Mesodermal cell (in vitro differentiated cells): ENCODE results near the gene SPRED2.
A peak's percentile ranks its signal among the peaks of the same experiment; 100 is the strongest.
"Not testable (repeated sequence)": the region's sequence is repeated elsewhere in the genome, so short reads cannot be mapped to it uniquely, and the experiment has no call there.

Source experiments
- H3K27ac ChIP-seq: 2 replicates; pipeline ENCODE4 v1.7.0; 2013; ENCODE audit warnings: mild to moderate bottlenecking, low read depth, low read length, moderate library complexity; ENCODE audit not compliant: severe bottlenecking
- H3K36me3 ChIP-seq: 2 replicates; pipeline ENCODE4 v1.7.1; 2013; ENCODE audit warnings: mild to moderate bottlenecking, low read length, moderate library complexity; ENCODE audit not compliant: control insufficient read depth, insufficient read depth
- H3K4me1 ChIP-seq: one replicate; pipeline ENCODE4 v1.7.1; 2013; ENCODE audit warnings: mild to moderate bottlenecking, low read length; ENCODE audit not compliant: insufficient read depth, control insufficient read depth, poor library complexity, severe bottlenecking
- H3K4me3 ChIP-seq: 2 replicates; pipeline ENCODE4 v1.7.0; 2013; ENCODE audit warnings: low read length, control low read depth, mild to moderate bottlenecking; ENCODE audit not compliant: insufficient read depth, poor library complexity, severe bottlenecking; ENCODE audit errors: extremely low read depth
- H3K9me3 ChIP-seq: 2 replicates; pipeline ENCODE4 v1.7.1; 2013; ENCODE audit warnings: mild to moderate bottlenecking, low read length, moderate library complexity; ENCODE audit not compliant: control insufficient read depth
- WGBS, 2 experiments: methylation state at CpG; one replicate each; pipeline ENCODE4 v1.1.5; 2013; ENCODE audit warnings: missing lambda C conversion rate in 2 of 2; ENCODE audit not compliant: insufficient coverage in 2 of 2; 5-methylcytosine and 5-hydroxymethylcytosine counted together

The SPRED2 gene

DNA sequence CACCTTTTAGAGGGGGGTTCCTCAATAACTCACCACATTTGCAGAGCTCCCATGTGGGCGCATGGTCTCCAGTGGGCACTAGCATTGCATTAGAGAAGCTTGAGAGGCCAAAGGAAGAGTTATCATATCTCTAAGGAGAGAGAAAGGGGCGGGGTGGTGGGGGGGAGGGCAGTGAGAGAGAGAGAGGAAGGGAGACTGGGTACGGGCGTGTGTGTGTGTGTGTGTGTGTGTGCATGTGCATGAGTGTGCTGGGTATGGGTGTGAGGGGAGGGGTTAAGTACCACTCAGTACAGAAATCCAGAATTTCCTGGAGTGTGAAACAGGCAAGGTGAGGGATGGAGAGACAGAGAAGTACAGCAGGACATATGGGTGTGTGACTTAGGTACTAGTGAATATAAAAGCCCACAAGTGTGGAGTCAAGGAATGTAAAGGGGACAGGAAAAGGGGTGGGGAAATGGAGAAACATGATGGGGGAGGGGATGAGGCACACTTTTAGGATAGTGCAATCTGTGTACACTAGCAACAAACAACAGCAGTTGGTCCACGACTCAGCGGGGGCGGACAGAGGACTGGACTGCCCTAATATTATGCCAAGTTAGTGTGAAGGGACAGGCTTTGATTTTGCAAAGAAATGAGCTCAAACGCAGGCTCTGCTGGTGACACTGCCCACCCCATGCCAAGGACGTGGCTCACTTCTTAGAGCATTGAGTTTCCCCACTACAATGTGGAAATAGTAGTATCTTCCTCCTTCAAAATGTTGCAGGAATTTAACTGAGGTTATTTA lies 91.3 kb downstream of the SPRED2 start:
- peaks cover 63% of the 10 kb centered on the region for H3K36me3 ChIP-seq
- no peak overlapping the region for H3K4me3 ChIP-seq
- WGBS, 2 experiments, result 93 to 98% methylated on average over 4 to 6 of the region's 9 CpGs
- peaks cover 17% of the 10 kb centered on the region for H3K4me1 ChIP-seq
- H3K27ac ChIP-seq, result no peak overlapping the region
- H3K9me3 ChIP-seq, result no peaks in the 10 kb centered on the region

DNA sequence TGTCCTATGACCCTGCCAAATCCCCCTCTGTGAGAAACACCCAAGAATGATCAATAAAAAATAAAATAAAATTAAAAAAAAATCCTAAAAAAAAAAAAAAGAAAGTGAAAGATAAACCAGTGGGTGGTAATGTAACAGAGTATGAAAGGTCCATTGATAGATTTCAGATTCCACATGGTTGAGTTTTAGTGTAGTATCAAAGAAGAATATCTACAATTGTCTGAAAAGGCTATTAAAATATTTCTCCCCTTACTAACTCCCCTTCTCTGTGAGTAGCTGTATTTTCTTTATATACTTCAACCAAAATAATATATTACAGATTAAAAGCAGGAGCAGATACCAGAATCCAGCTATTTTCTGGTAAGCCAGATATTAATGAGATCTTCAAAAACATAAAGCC lies 92.8 kb downstream of the SPRED2 start:
- Histone ChIP-seq H3K9me3 (no peaks in the 10 kb centered on the region), H3K36me3 (peaks cover 58% of the 10 kb centered on the region), H3K4me1 (peaks cover 11% of the 10 kb centered on the region), H3K4me3 (no peak overlapping the region), H3K27ac (no peak overlapping the region)

DNA sequence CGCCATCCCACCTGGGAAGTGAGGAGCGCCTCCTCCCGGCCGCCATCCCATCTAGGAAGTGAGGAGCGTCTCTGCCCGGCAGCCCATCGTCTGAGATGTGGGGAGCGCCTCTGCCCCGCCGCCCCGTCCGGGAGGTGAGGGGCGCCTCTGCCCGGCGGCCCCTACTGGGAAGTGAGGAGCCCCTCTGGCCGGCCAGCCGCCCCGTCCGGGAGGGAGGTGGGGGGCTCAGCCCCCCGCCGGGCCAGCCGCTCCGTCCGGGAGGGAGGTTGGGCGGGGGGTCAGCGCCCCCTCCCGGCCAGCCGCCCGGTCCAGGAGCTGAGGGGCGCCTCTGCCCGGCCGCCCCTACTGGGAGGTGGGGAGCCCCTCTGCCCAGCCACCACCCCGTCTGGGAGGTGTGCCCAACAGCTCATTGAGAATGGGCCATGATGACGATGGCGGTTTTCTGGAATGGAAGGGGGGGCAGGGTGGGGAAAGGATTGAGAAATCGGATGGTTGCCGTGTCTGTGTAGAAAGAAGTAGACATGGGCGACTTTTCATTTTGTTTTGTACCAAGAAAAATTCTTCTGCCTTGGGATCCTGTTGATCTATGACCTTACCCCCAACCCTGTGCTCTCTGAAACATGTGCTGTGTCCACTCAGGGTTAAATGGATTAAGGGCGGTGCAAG lies 93.4 kb downstream of the SPRED2 start:
- WGBS, 2 experiments, result 98 to 100% methylated on average over 9 to 16 of the region's 39 CpGs
- H3K9me3 ChIP-seq, H3K4me1 ChIP-seq, H3K4me3 ChIP-seq, H3K27ac ChIP-seq: not testable (repeated sequence)
- H3K36me3 ChIP-seq, result peaks cover 58% of the 10 kb centered on the region

DNA sequence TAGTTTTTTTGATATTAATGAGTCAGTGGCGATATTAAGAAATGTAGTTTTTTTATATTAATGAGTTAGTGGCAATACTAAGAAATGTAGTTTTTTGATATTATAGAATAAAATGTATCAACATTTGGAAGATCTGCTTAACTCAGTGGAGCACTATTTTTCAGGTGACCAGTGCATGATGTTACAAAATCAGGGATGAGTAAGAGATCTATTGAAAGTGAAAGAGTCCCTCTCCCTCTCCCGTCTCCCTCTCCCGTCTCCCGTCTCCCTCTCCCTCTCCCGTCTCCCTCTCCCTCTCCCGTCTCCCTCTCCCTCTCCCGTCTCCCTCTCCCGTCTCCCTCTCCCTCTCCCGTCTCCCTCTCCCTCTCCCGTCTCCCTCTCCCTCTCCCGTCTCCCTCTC lies 94.5 kb downstream of the SPRED2 start:
- H3K4me1 ChIP-seq, H3K9me3 ChIP-seq, H3K4me3 ChIP-seq, H3K27ac ChIP-seq: not testable (repeated sequence)
- 100% methylated on average over 1 of the region's 11 CpGs; no CpG with 5 or more reads in 1 of the 2 experiments for WGBS, 2 experiments
- H3K36me3 ChIP-seq, result peaks cover 53% of the 10 kb centered on the region

- Histone ChIP-seq H3K27ac (no peak overlapping the region), H3K4me1 (peaks cover 19% of the 10 kb centered on the region), H3K36me3 (peaks cover 53% of the 10 kb centered on the region), H3K9me3 (no peaks in the 10 kb centered on the region), H3K4me3 (no peak overlapping the region)
- WGBS, 2 experiments, result 84% methylated on average over 4 of the region's 4 CpGs; no CpG with 5 or more reads in 1 of the 2 experiments
These were observed 97.7 kb downstream of the SPRED2 start for GRCh38 chr2:65334714-65335113.

- 76 to 81% methylated on average over 4 to 6 of the region's 7 CpGs for WGBS, 2 experiments
- peaks cover 73% of the 10 kb centered on the region for H3K36me3 ChIP-seq
These were observed 100.9 kb downstream of the SPRED2 start for GRCh38 chr2:65331336-65332025.

GRCh38 chr2:65329525-65329924 lies 102.9 kb downstream of the SPRED2 start:
- H3K27ac ChIP-seq, result no peak overlapping the region
- WGBS, 2 experiments, result 74 to 79% methylated on average over 5 of the region's 5 CpGs
- H3K9me3 ChIP-seq, result no peaks in the 10 kb centered on the region
- no peak overlapping the region for H3K4me3 ChIP-seq
- H3K4me1 ChIP-seq, result peaks cover 19% of the 10 kb centered on the region
- peaks cover 81% of the 10 kb centered on the region for H3K36me3 ChIP-seq

More at GRCh38 chr2:65331336-65332025, 100.9 kb downstream of the SPRED2 start:
- H3K9me3 ChIP-seq, result no peaks in the 10 kb centered on the region
- H3K27ac ChIP-seq, result peak overlapping the region; percentile 76
- H3K4me3 ChIP-seq, result no peak overlapping the region
- peaks cover 19% of the 10 kb centered on the region for H3K4me1 ChIP-seq

GRCh38 chr2:65326276-65326675 lies 106.1 kb downstream of the SPRED2 start:
- peaks cover 79% of the 10 kb centered on the region for H3K36me3 ChIP-seq
- H3K4me3 ChIP-seq, result no peak overlapping the region

GRCh38 chr2:65325066-65325465 lies 107.3 kb downstream of the SPRED2 start:
- H3K9me3 ChIP-seq, result no peaks in the 10 kb centered on the region
- H3K4me3 ChIP-seq, result no peak overlapping the region
- WGBS, 2 experiments, result 100% methylated on average over 1 of the region's 2 CpGs; no CpG with 5 or more reads in 1 of the 2 experiments
- no peak overlapping the region for H3K27ac ChIP-seq
- peaks cover 15% of the 10 kb centered on the region for H3K4me1 ChIP-seq
- H3K36me3 ChIP-seq, result peaks cover 74% of the 10 kb centered on the region

More at GRCh38 chr2:65326276-65326675, 106.1 kb downstream of the SPRED2 start:
- Histone ChIP-seq H3K27ac (no peak overlapping the region), H3K4me1 (peaks cover 9% of the 10 kb centered on the region), H3K9me3 (no peaks in the 10 kb centered on the region)
- WGBS, 2 experiments, result 94 to 97% methylated on average over 4 of the region's 4 CpGs

- peak overlapping the region; percentile 75 for H3K27ac ChIP-seq
- H3K9me3 ChIP-seq, result no peaks in the 10 kb centered on the region
- no peak overlapping the region for H3K4me3 ChIP-seq
- peaks cover 64% of the 10 kb centered on the region for H3K36me3 ChIP-seq
- peaks cover 27% of the 10 kb centered on the region for H3K4me1 ChIP-seq
- WGBS, 2 experiments, result 86 to 100% methylated on average over 2 of the region's 2 CpGs
These were observed 111.5 kb downstream of the SPRED2 start for GRCh38 chr2:65320946-65321345.
